K562 (cell line): ENCODE results near the gene NRG2. TPM values are rescaled to one million over a fixed set of nuclear protein-coding genes. Genes with fewer than 3 reads are reported as not detected.

Experiments used
- ATAC-seq: fragments of 200-7000 bp; cut with Tn5 transposase; 3 replicates; pipeline ENCODE4 v1.9.1; 2020; ENCODE audit warnings: moderate library complexity
- BruUV-seq: library from RNA; stranded (reverse); fragments of 400-500 nt; replicated peaks from 2 replicates; lab custom pipeline; 2021; lab: Mats Ljungman, UMichigan
- CTCF ChIA-PET: fragments of 300-600 bp; formaldehyde crosslinking; extraction: SDS; loops from one replicate; lab custom pipeline; 2021; ENCODE audit warnings: low intra/inter-chr PET ratio; lab: Yijun Ruan, JAX
- POLR2A ChIA-PET: fragments of 300-600, 350-650 bp; sonication (Branson Sonifier 250); formaldehyde crosslinking; extraction: SDS; loops from one replicate; lab custom pipeline; 2021; ENCODE audit warnings: antibody characterized with exemption, inconsistent platforms; lab: Yijun Ruan, JAX
- DNase-seq, 4 experiments: peaks; one replicate each; pipeline versions ENCODE4 v3.0.0 to v3.0.0-alpha.2; 2011 to 2018; ENCODE audit warnings: low spot score in 3 of 4, mixed read lengths in 3 of 4; ENCODE audit errors: extremely low read depth in 1 of 4
- FAIRE-seq: peaks from 2 replicates; lab custom pipeline; 2011; peaks lifted over from hg19 to GRCh38; lab: Jason Lieb, UNC
- H2AFZ ChIP-seq: 2 replicates; pipeline ENCODE4 v1.6.0; 2011; ENCODE audit warnings: low read depth, low read length, control low read depth, inconsistent platforms
- H3K27ac ChIP-seq: fragments of 200-600 bp; 3 replicates; pipeline ENCODE4 v1.8.0; 2011; ENCODE audit warnings: low read depth, mild to moderate bottlenecking, control low read depth, inconsistent platforms, low read length, moderate library complexity, mixed read lengths; ENCODE audit errors: extremely low read depth
- H3K27me3 ChIP-seq, 2 experiments: fragments of 300-600 bp in 1 of 2; 2 replicates in 1 of 2; 3 replicates in 1 of 2; pipeline versions ENCODE4 v1.6.0 to v1.8.0; 2011; ENCODE audit warnings: inconsistent platforms in 2 of 2, low read length in 2 of 2, mild to moderate bottlenecking in 1 of 2, mixed read lengths in 1 of 2, moderate library complexity in 1 of 2; ENCODE audit not compliant: control insufficient read depth in 2 of 2, insufficient read depth in 2 of 2
- H3K36me3 ChIP-seq: fragments of 300-600 bp; 3 replicates; pipeline ENCODE4 v1.8.0; 2011; ENCODE audit warnings: mild to moderate bottlenecking, low read length, inconsistent platforms; ENCODE audit not compliant: control insufficient read depth, insufficient read depth
- H3K4me1 ChIP-seq, 2 experiments: fragments of 200-600 bp in 1 of 2; replicated peaks in 1 of 2; 2 replicates in 1 of 2; 3 replicates in 1 of 2; pipeline versions ENCODE4 v1.5.1 to v1.8.0; 2011; ENCODE audit warnings: inconsistent platforms in 2 of 2, low read length in 2 of 2, mild to moderate bottlenecking in 1 of 2, mixed read lengths in 1 of 2, moderate library complexity in 1 of 2; ENCODE audit not compliant: control insufficient read depth in 2 of 2, insufficient read depth in 2 of 2
- H3K4me2 ChIP-seq: 2 replicates; pipeline ENCODE4 v1.6.1; 2011; ENCODE audit warnings: low read length, control low read depth, inconsistent platforms, mixed read lengths; ENCODE audit not compliant: insufficient read depth
- H3K4me3 ChIP-seq: fragments of 200-600 bp; sonication (generic), shearing (Covaris generic); 2 replicates; pipeline ENCODE4 v1.5.1; 2016; ENCODE audit warnings: control low read depth, inconsistent platforms
- H3K79me2 ChIP-seq: fragments of 200-600 bp; 3 replicates; pipeline ENCODE4 v1.8.0; 2011; ENCODE audit warnings: low read length, inconsistent platforms; ENCODE audit not compliant: control insufficient read depth, insufficient read depth
- H3K9ac ChIP-seq, 2 experiments: 2 replicates each; pipeline versions ENCODE4 v1.6.0 to v1.6.1; 2011; ENCODE audit warnings: low read depth in 2 of 2, low read length in 2 of 2, control low read depth in 1 of 2, inconsistent platforms in 1 of 2, mild to moderate bottlenecking in 1 of 2, mixed read lengths in 1 of 2; ENCODE audit not compliant: insufficient read depth in 1 of 2
- H3K9me1 ChIP-seq: one replicate; pipeline ENCODE4 v1.6.0; 2011; ENCODE audit warnings: inconsistent platforms, mild to moderate bottlenecking, low read length, moderate library complexity; ENCODE audit not compliant: control insufficient read depth, insufficient read depth
- H3K9me3 ChIP-seq: replicated peaks from 2 replicates; pipeline ENCODE4 v1.5.1; 2011; ENCODE audit warnings: low read depth, low read length, inconsistent platforms; ENCODE audit not compliant: control insufficient read depth, insufficient read depth
- H4K20me1 ChIP-seq: replicated peaks from 2 replicates; pipeline ENCODE4 v1.6.1; 2011; ENCODE audit warnings: low read length, inconsistent platforms, mixed read lengths; ENCODE audit not compliant: control insufficient read depth, insufficient read depth
- ETV1 ChIP-seq: fragments of 450-650 bp; conservative IDR thresholded peaks from 2 replicates; pipeline ENCODE4 v1.6.1; 2016; ENCODE audit warnings: missing genetic modification characterization, control low read depth, low read depth, missing compliant biosample characterization
- KAT8 ChIP-seq: fragments of 450-650 bp; IDR thresholded peaks from 2 replicates; pipeline ENCODE4 v1.6.1; 2016; ENCODE audit warnings: low read depth, mild to moderate bottlenecking
- NCOA4 ChIP-seq: fragments of 450-650 bp; IDR thresholded peaks from 2 replicates; pipeline ENCODE4 v1.6.1; 2018; ENCODE audit warnings: mild to moderate bottlenecking; ENCODE audit not compliant: partially characterized antibody
- NFIX ChIP-seq: fragments of 250-450 bp; sonication (Bioruptor Pico); IDR thresholded peaks from 2 replicates; pipeline ENCODE4 v1.4.0; 2020; ENCODE audit warnings: low read depth, mild to moderate bottlenecking, moderate library complexity
- RBM22 ChIP-seq: fragments of 200-400 bp; formaldehyde crosslinking; IDR thresholded peaks from 2 replicates; pipeline ENCODE4 v1.6.1; 2018; ENCODE audit warnings: low read length, low read depth; ENCODE audit not compliant: poor library complexity, severe bottlenecking
- ZNF263 ChIP-seq: sonication (generic); formaldehyde crosslinking; IDR thresholded peaks from 2 replicates; pipeline ENCODE4 v1.8.0; 2022; ENCODE audit warnings: mild to moderate bottlenecking, missing genetic modification reagents, borderline replicate concordance
- ZNF274 ChIP-seq: IDR thresholded peaks from 2 replicates; pipeline ENCODE4 v1.6.1; 2011; ENCODE audit warnings: low read depth, mild to moderate bottlenecking, low read length, moderate library complexity, borderline replicate concordance
- ZNF586 ChIP-seq: fragments of 450-650 bp; formaldehyde crosslinking; conservative IDR thresholded peaks from 2 replicates; pipeline ENCODE4 v1.4.0; 2020; ENCODE audit warnings: mild to moderate bottlenecking, moderate library complexity
- WGBS: fragments of 100-300 bp; shearing (Covaris generic); methylation state at CpG from one replicate; pipeline ENCODE4 v1.1.6; 2016; ENCODE audit warnings: low coverage, mixed read lengths; ENCODE audit not compliant: insufficient coverage; ENCODE audit errors: missing lambda C conversion rate; 5-methylcytosine and 5-hydroxymethylcytosine counted together
- in situ Hi-C: fragments of 300-500 bp; cut with MboI; formaldehyde crosslinking; loops from 4 replicates; pipeline ENCODE4 v1.15.0; 2018; ENCODE audit warnings: inconsistent platforms, mixed read lengths
- intact Hi-C: fragments of 100-400 bp; cut with micrococcal nuclease; formaldehyde crosslinking; loops from 2 replicates; pipeline ENCODE4 v1.14.2; 2022
- polyA plus RNA-seq, 8 experiments: library from polyadenylated mRNA; depleted of rRNA in 4 of 8; stranded (reverse) in 5 of 8; unstranded in 3 of 8; fragments of >200 nt; fragmentation: Nextera tagmentation in 2 of 8; fragmentation: Illumina TruSeq in 1 of 8; extraction: Ambion mirVana in 2 of 8; extraction: Trizol in 1 of 8; gene quantifications; 2 replicates each; pipeline versions ENCODE4 v1.2.1 to v1.2.3, GENCODE V29; 2011 to 2014; ENCODE audit warnings: inconsistent platforms in 1 of 8, missing spikeins in 1 of 8
- total RNA-seq, 7 experiments: library from RNA; depleted of rRNA in 6 of 7; stranded (reverse); fragments of >200 nt in 6 of 7; fragmentation: Illumina TruSeq in 2 of 7; extraction: Trizol in 2 of 7; gene quantifications; 2 replicates each; pipeline versions ENCODE4 v1.2.1 to v1.2.3, GENCODE V29; 2011 to 2021; ENCODE audit warnings: low replicate concordance in 1 of 7
- TF ChIP-seq, protein P1 (sequence below): fragments of 450-650 bp; formaldehyde crosslinking; IDR thresholded peaks from 2 replicates; pipeline ENCODE4 v1.4.0; 2022; ENCODE audit warnings: missing genetic modification characterization
- TF ChIP-seq, protein P2 (sequence below), 2 experiments: fragments of 250-450 bp in 1 of 2; fragments of 450-650 bp in 1 of 2; sonication (Bioruptor Pico) in 1 of 2; IDR thresholded peaks; 2 replicates each; pipeline versions ENCODE4 v1.6.1 to v1.8.0; 2016 to 2021; ENCODE audit warnings: mild to moderate bottlenecking in 2 of 2, moderate library complexity in 2 of 2, missing compliant biosample characterization in 1 of 2, missing genetic modification characterization in 1 of 2

Gene NRG2
- total and polyA plus RNA-seq, 9 of the 15 experiments (the other 6 are each of a cell fraction or from before 2014, with no cell fraction given) = not detected

DNA sequence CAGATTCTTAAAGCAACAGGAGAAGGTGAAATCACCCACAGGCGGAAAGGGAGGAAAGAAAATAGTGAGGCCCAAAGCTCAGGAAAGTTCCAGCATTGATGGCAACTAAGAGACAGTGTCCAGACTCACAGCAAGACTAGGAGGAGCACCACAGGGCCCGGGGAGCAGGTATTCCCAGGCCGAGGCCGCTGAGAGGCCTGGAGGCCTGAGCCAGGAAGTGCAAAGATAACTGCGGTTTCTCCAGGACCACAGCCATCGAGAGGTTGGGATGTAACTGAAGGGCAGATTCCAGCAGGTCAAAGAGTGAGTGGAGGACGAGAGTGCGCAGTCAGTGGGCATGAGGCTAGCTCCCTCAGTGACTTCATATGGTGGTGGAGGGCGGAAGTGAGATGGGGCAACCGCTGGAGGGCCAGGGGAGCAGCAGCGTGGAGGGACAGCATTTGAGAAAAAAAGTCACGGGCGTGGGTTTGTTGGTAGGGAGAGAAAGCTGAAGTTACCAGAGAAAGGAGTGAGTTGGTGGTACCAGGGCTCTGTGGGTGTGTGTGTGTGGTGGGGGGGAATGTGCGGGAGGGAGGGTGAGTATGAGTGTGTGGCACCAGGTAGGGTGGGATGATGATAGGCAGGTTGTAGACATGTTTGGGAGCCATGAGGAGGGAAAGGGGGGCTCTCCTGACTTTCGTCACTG is 157.8 kb downstream of the NRG2 start:
- ChIA-PET CTCF (no interaction called here), POLR2A (interaction anchor here (0.8 to 1.4 kb wide), 2 partner anchors 11 to 17 kb away, joined by 3 to 4 read pairs; no protein-coding TSS in a partner anchor)
- Histone ChIP-seq H3K9me3 (no peaks in the 10 kb centered on the region), H4K20me1 (no peaks in the 10 kb centered on the region), H2AFZ (0 out of 2 replicates have a peak overlapping the region, but pooled peaks have one; percentile 4), H3K4me3 (no peak overlapping the region), H3K4me2 (no peak overlapping the region), H3K27me3 (peaks cover 4 to 46% of the 10 kb centered on the region in 2 experiments; a peak in 2 of 5 replicates), H3K4me1 (peaks cover 3 to 7% of the 10 kb centered on the region in 2 experiments), H3K79me2 (no peaks in the 10 kb centered on the region), H3K36me3 (no peaks in the 10 kb centered on the region), H3K27ac (no peak overlapping the region), H3K9me1 (no peaks in the 10 kb centered on the region), H3K9ac (no peak overlapping the region; a peak in 1 of 4 replicates)
- intact Hi-C loops = no loop called here
- no TSS peak for BruUV-seq
- no peak for DNase-seq
- in situ Hi-C loops = no loop called here
- no peak for ATAC-seq
- TF ChIP-seq NFIX (CRISPR knock-in tag) (no peak), ZNF263 (CRISPR knock-in tag) (peak; percentile 78)
- FAIRE-seq = no peak
- 8% methylated on average over 13 of the region's 15 CpGs for WGBS

DNA sequence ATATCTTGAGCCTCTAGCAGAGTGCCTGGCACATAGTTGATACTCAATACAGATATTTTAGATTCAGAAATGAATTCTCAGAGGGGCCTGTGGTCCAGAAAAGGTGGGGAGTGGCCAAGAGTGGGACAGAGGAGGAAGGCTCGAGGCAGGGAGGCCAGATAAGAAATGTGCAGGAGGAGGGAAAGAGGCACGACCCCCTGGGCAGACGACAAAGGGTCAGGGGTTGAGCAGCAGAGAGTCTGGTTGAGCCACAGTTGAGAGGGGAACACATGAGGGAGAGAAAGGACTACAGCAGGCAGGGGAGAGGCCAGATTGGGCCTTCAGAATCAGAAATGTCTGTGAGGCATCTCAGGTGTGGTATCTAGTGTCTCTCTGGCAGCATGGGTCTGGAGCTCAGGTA is 158.4 kb downstream of the NRG2 start:
- H3K36me3 ChIP-seq = no peaks in the 10 kb centered on the region
- WGBS = 3% methylated on average over 3 of the region's 3 CpGs
- H3K27me3 ChIP-seq = peaks cover 4 to 46% of the 10 kb centered on the region in 2 experiments; a peak in 2 of 5 replicates
- H2AFZ ChIP-seq = no peak overlapping the region
- H3K4me3 ChIP-seq = no peak overlapping the region
- ATAC-seq (no peak), DNase-seq (no peak), FAIRE-seq (no peak)
- H3K27ac ChIP-seq = no peak overlapping the region
- no peaks in the 10 kb centered on the region for H3K79me2 ChIP-seq
- H3K9me1 ChIP-seq = no peaks in the 10 kb centered on the region
- in situ Hi-C loops (no loop called here), intact Hi-C loops (no loop called here)
- peaks cover 3 to 12% of the 10 kb centered on the region in 2 experiments for H3K4me1 ChIP-seq
- no TSS peak for BruUV-seq
- TF ChIP-seq, protein P1, sequence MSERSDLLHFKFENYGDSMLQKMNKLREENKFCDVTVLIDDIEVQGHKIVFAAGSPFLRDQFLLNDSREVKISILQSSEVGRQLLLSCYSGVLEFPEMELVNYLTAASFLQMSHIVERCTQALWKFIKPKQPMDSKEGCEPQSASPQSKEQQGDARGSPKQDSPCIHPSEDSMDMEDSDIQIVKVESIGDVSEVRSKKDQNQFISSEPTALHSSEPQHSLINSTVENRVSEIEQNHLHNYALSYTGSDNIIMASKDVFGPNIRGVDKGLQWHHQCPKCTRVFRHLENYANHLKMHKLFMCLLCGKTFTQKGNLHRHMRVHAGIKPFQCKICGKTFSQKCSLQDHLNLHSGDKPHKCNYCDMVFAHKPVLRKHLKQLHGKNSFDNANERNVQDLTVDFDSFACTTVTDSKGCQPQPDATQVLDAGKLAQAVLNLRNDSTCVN (CRISPR knock-in tag) = no peak
- TF ChIP-seq ZNF274 (no peak), ZNF586 (CRISPR knock-in tag) (no peak), ETV1 (no peak), RBM22 (no peak), KAT8 (no peak), NCOA4 (no peak)
- TF ChIP-seq, protein P2, sequence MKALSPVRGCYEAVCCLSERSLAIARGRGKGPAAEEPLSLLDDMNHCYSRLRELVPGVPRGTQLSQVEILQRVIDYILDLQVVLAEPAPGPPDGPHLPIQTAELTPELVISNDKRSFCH (CRISPR knock-in tag; IDR thresholded peaks at IDR 0.05) = no peak
- TF ChIP-seq, protein P2 (tag; IDR thresholded peaks at IDR 0.05) = no peak
- POLR2A ChIA-PET = interaction anchor here (0.8 to 1.4 kb wide), 2 partner anchors 10 to 17 kb away, joined by 3 to 4 read pairs; no protein-coding TSS in a partner anchor
- no peaks in the 10 kb centered on the region for H3K9me3 ChIP-seq
- no peaks in the 10 kb centered on the region for H4K20me1 ChIP-seq
- no peak overlapping the region for H3K4me2 ChIP-seq
- CTCF ChIA-PET = no interaction called here
- H3K9ac ChIP-seq = no peak overlapping the region
